T-helper 2 cell (primary cell): ENCODE results near the gene TIMELESS.
"Not testable (repeated sequence)": the region's sequence is repeated elsewhere in the genome, so short reads cannot be mapped to it uniquely, and the experiment has no call there.

Experiments
- DNase-seq, 5 experiments: peaks; one replicate each; pipeline versions ENCODE4 v3.0.0 to v3.0.0-alpha.2; 2012 to 2022

The TIMELESS gene

GRCh38 chr12:56461235-56462159 lies 12.3 kb upstream of the TIMELESS start:
- no peak for DNase-seq

DNA sequence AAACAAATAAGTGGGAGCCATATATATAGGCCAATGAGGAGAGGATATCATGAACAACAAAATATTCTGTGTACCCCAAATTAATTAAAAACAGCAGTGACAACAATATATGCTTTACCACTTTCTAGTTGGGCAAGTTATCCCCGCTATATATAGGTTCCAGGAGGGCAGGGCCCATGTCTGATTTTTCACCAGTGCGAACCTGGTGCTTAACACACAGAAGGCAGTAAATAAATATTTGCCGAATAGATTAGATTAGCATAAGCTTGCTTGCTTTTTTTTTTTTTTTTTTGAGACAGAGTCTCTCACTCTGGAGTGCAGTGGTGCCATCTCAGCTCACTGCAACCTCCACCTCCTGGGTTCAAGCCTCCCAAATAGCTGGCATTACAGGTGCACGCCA lies 8.6 kb upstream of the TIMELESS start:
- no peak for DNase-seq

- DNase-seq = no peak
These were observed 5.3 kb upstream of the TIMELESS start, which contains the start of gene MIP for GRCh38 chr12:56454557-56454956. Gene MIP, minus strand, starts transcription at chr12:56454657. Its CDS starts 44 bp downstream, at chr12:56454613.

DNA sequence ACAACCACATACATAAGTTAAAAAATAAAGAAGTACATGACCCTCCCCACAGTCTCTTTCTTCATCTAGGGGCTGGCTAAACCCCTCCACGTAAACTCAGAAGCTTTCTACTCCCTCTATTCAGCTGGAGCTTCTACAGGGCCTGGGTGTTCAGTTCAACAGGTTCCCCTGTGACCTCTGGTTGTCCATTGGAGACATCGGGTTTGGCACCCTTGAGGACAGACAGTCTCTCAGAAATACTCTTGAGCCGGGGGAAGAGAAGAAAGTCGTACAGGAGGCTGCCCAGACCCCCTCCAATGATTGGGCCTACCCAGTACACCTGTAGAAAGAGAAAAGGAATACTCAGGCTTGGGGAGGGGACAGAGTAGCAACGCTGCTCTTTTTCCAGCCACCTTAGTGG lies 1.9 kb upstream of the TIMELESS start:
- no peak for DNase-seq

DNA sequence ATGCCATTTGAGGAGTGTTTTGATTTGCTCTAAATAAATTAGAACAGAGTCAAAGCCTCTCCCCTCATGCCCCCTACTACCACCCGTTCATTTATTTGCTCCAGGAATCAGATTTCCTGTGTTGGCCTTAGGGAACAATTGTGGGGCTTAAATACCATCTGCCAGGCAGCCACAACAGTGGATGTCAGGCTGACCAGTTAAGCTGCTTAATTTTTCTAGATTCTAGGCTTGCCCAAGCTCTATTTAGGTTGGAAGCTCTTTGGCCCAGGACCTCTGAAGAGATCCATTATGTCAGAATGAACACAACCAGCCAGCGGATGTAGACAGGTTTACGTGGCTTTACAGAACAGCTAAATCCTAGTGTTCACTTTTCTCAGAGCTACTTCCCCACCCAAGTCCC lies 1.0 kb upstream of the TIMELESS start:
- no peak for DNase-seq

DNA sequence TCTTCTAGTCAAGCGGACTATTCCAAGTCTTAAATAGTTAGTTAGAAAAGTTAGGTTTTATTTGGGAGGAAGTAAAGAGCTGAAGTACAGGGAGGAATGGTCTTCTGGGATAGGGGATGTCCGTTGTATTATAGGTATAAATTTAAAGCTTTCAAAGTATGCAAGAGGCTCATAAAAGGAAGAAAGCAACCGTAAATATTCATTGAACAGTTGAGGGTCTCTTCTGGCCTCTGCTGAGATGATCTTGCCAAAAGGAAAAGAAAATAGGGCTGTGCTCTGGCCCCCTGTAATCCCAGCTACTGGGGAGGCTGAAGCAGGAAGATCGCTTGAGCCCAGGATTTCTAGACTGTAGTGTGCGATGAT lies 377 bp upstream of the TIMELESS start:
- DNase-seq = no peak

GRCh38 chr12:56443208-56443607 lies 6.0 kb downstream of the TIMELESS start:
- not testable (repeated sequence) for DNase-seq

- no peak for DNase-seq
These were observed 11.6 kb downstream of the TIMELESS start for GRCh38 chr12:56437430-56438176.

DNA sequence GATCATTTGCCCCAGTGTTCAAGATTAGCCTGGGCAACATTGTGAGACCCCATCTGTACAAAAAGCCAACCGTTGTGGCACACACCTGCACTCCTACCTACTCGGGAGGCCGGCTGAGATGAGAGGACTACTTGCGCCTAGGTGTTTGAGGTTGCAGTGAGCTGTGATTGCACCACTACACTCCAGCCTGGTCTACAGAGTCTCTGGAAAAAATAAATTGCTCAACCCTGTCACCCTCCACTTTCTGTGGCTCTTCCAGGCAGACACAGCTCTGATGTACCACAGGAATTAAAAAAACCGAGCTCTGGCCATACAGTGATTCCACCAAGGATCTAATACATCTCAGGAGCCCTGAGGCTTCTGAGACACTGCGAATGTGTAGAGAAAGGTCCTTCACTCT lies 14.4 kb downstream of the TIMELESS start:
- no peak for DNase-seq

GRCh38 chr12:56431850-56432249 lies 17.4 kb downstream of the TIMELESS start:
- DNase-seq = no peak

GRCh38 chr12:56431288-56431687 lies 17.9 kb downstream of the TIMELESS start:
- no peak for DNase-seq

DNA sequence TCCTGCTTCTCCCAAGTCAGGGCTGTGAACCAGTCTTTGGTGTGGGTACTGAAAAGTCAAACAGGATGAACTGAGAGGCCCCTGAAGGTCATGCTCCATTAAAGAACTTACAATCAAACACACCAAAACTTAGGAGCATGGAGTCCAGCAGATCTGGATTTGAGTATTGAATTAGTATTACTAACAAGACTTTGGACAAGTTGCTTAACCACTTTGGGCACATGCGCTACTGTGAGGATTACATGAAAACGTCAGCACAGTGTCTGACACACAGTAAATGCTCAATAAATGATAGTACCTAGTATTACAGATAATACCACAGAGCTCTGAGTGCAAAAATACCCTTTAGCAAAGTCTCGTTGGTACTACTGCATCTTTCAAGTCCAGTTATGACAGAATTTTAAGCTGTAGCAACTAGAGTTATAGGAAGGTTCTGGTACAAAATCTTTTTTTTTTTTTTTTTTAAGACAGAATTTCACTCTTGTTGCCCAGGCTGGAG lies 23.2 kb downstream of the TIMELESS start:
- DNase-seq = no peak

DNA sequence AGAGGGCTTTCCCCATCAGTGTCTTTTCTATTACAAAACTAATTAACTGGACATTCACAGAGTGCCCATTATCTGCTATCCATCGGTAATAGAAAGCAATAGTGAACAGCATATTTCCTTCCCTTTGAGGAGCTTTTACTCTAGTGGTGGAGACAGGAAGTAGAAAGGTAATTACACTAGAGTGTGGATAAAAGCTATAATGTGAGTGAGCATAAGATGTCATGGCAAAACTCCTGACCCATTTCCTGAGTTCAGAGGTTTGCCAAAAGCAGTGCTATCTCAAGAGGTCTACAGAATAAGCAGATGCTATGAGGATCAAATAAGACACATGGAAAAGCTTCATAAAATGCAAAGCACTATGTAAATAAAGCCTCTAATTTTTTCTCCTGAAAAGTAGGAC lies 24.0 kb downstream of the TIMELESS start:
- DNase-seq = no peak

- DNase-seq = no peak
These were observed 28.8 kb downstream of the TIMELESS start for GRCh38 chr12:56420411-56420810.

DNA sequence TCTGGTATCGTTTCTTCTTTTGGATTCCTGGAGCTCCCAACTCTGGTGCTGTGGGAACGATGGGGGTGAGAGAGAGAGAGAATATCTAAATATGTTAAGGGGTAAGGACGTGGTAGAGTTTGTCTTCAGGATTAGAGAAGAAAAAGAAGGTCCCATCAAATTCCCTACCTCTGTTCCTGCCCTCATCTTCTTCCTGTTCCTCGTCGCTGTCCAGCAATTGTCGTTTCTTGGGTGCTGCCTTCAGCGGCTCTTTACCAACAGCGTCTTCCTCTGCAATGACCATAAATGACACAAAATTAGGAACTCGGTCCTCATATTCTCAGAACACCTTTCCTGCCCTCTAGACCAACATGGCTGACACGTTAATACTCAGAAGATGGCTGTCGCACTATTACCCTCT lies 31.5 kb downstream of the TIMELESS start:
- no peak for DNase-seq

- DNase-seq = no peak
These were observed 34.8 kb downstream of the TIMELESS start for GRCh38 chr12:56414401-56414800.

- DNase-seq = no peak
These were observed 35.8 kb downstream of the TIMELESS start for GRCh38 chr12:56413392-56413791.

DNA sequence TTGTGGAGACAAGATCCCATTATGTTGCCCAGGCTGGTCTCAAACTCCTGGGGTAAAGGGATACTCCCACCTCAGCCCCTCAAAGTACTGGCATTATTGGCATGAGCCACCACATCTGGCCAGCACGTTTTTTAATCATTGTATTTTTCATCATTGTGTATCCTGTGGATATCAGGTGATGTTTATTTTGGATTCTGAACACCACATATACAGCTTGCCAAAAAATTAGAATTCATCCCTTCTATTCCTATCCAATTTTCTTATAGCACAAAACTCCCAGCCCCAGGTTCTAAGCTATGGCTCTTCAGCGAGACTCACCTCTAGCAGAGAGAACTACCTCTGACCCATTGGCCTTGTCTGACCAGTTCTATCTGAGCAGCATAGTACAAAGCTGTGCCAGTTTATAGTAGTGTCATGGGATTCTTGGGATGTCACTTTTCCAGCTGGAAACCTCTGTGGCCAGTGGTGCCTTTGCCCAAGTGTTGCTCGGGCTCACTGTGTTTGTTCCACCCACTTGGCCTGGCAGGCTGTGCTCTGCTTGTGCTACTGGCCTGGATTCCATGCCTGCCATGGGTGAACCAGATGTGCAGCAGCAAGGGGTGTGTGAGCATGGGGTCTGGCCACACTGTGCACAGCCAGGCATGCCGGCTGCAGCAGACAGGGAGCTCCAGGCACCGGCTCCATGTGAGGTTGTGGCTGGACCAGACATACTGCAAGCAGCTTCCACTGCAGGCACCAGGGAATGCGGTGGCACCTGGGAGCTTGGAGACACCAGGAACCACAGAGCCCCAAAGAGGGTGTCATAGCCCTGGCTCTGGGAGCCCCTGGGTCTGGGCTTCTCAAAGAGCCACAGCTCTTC lies 37.2 kb downstream of the TIMELESS start:
- DNase-seq = no peak

- DNase-seq = no peak
These were observed 38.5 kb downstream of the TIMELESS start for GRCh38 chr12:56410768-56411167.

DNA sequence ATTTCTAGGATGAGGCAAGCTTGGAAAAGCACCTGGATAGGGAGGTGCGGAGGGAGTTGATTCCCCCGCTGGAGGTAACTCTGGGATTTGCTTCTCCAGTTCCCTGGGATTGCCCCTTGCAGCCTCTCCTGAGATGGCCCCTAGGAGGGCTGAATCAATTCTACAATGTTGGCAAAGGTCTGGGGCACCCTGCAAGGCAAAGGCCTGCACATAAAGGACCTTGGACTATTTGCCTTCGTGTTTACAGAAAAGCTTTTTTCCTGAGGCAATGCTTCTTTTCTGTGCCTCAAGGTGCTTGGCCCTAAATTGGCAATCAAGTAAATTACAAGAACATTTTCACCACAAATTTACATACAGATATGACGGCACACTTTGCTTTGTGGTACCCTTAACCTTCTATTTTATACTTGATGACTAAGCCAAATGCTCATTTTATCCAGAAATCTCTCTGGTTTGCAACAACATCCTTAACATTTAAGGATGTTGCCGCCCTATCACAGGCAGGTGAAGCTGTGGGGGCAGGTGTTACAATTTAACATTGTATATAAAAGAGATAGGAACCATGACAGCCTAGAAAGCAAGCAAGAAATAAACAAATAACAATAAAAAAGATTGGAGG lies 40.3 kb downstream of the TIMELESS start:
- peak in 1 of 5 experiments; percentile 17 for DNase-seq

DNA sequence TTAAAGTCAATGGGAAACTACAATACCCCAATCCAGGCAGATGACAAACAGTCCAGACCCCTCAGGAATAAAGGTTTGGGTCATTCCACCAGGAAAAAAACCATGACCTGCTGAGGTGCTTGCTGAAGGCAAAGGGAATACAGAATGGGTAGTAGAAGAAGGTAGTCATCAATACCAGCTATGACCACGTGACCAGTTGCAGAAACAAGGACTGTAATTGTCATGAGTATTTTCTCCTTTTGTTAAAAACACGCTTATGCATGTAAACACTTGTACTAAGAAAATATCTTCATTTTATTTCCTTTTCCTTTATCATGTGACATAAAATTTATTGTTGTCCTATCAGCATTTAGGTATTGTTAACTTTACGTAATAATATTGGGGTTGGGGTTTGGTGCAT lies 45.0 kb downstream of the TIMELESS start:
- not testable (repeated sequence) for DNase-seq

DNA sequence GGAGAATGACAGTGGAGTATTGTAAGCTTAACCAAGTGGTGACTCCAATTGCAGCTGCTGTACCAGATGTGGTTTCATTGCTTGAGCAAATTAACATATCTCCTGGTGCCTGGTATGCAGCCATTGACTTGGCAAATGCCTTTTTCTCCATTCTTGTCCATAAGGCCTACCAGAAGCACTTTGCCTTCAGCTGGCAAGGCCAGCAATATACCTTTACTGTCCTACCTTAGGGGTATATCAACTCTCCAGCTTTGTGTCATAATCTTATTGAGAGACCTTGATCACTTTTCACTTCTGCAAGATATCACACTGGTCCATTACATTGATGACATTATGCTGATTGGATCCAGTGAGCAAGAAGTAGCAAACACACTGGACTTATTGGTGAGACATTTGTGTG lies 47.6 kb downstream of the TIMELESS start:
- not testable (repeated sequence) for DNase-seq
